C4-2B (cell line): ENCODE measurements around the gene EPHA10.

Source experiments
- ZFX ChIP-seq: fragments of 450-650 bp; IDR thresholded peaks from 2 replicates; pipeline ENCODE4 v1.6.1; 2017
- TF ChIP-seq, protein P1 (sequence below): fragments of 450-650 bp; conservative IDR thresholded peaks from 2 replicates; pipeline ENCODE4 v1.5.1; 2017; ENCODE audit warnings: mild to moderate bottlenecking

DNA sequence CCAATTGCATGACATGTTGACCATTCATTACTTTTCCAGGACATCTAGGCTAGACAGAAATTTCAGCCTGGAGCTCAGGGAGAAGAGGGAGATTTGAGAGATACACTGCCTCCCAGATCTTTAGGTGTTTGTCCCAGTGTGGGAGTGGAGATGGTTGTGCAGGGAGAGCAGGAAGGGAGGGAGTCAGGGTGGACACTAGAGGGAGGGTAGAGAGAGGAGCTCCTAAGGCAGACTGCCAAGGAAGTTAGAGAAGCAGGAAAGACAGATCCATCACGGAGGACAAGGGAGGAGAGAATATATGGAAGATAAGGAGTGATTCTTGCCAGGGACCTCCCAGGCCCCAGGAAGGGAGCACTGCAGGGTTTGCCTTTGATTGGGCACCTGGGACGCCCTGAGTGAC, 63.9 kb downstream of the EPHA10 start:
- TF ChIP-seq, protein P1, sequence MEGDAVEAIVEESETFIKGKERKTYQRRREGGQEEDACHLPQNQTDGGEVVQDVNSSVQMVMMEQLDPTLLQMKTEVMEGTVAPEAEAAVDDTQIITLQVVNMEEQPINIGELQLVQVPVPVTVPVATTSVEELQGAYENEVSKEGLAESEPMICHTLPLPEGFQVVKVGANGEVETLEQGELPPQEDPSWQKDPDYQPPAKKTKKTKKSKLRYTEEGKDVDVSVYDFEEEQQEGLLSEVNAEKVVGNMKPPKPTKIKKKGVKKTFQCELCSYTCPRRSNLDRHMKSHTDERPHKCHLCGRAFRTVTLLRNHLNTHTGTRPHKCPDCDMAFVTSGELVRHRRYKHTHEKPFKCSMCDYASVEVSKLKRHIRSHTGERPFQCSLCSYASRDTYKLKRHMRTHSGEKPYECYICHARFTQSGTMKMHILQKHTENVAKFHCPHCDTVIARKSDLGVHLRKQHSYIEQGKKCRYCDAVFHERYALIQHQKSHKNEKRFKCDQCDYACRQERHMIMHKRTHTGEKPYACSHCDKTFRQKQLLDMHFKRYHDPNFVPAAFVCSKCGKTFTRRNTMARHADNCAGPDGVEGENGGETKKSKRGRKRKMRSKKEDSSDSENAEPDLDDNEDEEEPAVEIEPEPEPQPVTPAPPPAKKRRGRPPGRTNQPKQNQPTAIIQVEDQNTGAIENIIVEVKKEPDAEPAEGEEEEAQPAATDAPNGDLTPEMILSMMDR = no peak
- no peak for TF ChIP-seq ZFX
